Measurements from ENCODE around the gene UBLCP1.

UBLCP1 gene

GRCh38 chr5:159252195-159252594, 10.9 kb upstream of the UBLCP1 start:
- H3K27me3 ChIP-seq (ENCODE audit: control insufficient read depth, low read length): no peaks in the 10 kb centered on the region
- no peak overlapping the region for H3K27ac ChIP-seq (ENCODE audit: low read depth, low read length)
- no peak overlapping the region for H3K4me3 ChIP-seq (ENCODE audit: low read length)
- H3K4me2 ChIP-seq (ENCODE audit: low read length): no peak overlapping the region
- no peaks in the 10 kb centered on the region for H3K9me2 ChIP-seq (replicated peaks; ENCODE audit: control insufficient read depth, low read length)
- H3K36me3 ChIP-seq (ENCODE audit: control insufficient read depth, low read length): no peaks in the 10 kb centered on the region
- H3F3A ChIP-seq (ENCODE audit: control insufficient read depth, insufficient read depth): no peaks in the 10 kb centered on the region
- H3K79me2 ChIP-seq (ENCODE audit: control insufficient read depth, low read length): no peaks in the 10 kb centered on the region
- 0 out of 2 replicates have a peak, but pooled peaks cover 3% of the 10 kb centered on the region for H3K9me3 ChIP-seq (ENCODE audit: control insufficient read depth, insufficient read depth, low read length)
- peaks cover 4% of the 10 kb centered on the region; the same call in 1 of the 2 replicates for H3K4me1 ChIP-seq (ENCODE audit: control insufficient read depth, low read length)
- no peak for TF ChIP-seq EZH2phosphoT487 (IDR thresholded peaks at IDR 0.05; ENCODE audit: borderline replicate concordance, low read length)
- TF ChIP-seq CTCF (IDR thresholded peaks at IDR 0.05; ENCODE audit: low read depth, low read length, poor library complexity, severe bottlenecking): no peak
- no peaks in the 10 kb centered on the region for H4K20me1 ChIP-seq (ENCODE audit: control insufficient read depth, insufficient read depth, low read depth, low read length)

GRCh38 chr5:159257007-159257406, 6.1 kb upstream of the UBLCP1 start:
- Histone ChIP-seq H3K4me1 (ENCODE audit: control insufficient read depth, low read length) (peaks cover 7% of the 10 kb centered on the region), H3K9me3 (ENCODE audit: control insufficient read depth, insufficient read depth, low read length) (peaks cover 3% of the 10 kb centered on the region; the same call in 1 of the 2 replicates), H3K79me2 (ENCODE audit: control insufficient read depth, low read length) (no peaks in the 10 kb centered on the region), H3K36me3 (ENCODE audit: control insufficient read depth, low read length) (no peaks in the 10 kb centered on the region), H4K20me1 (ENCODE audit: control insufficient read depth, insufficient read depth, low read depth, low read length) (no peaks in the 10 kb centered on the region), H3K4me3 (ENCODE audit: low read length) (no peak overlapping the region), H3K27me3 (ENCODE audit: control insufficient read depth, low read length) (no peaks in the 10 kb centered on the region), H3K27ac (ENCODE audit: low read depth, low read length) (no peak overlapping the region), H3F3A (ENCODE audit: control insufficient read depth, insufficient read depth) (no peaks in the 10 kb centered on the region), H3K4me2 (ENCODE audit: low read length) (no peak overlapping the region), H3K9me2 (replicated peaks; ENCODE audit: control insufficient read depth, low read length) (no peaks in the 10 kb centered on the region)
- no peak for TF ChIP-seq EZH2phosphoT487 (IDR thresholded peaks at IDR 0.05; ENCODE audit: borderline replicate concordance, low read length)
- TF ChIP-seq CTCF (IDR thresholded peaks at IDR 0.05; ENCODE audit: low read depth, low read length, poor library complexity, severe bottlenecking): no peak

- no peak for TF ChIP-seq EZH2phosphoT487 (IDR thresholded peaks at IDR 0.05; ENCODE audit: borderline replicate concordance, low read length)
- TF ChIP-seq CTCF (IDR thresholded peaks at IDR 0.05; ENCODE audit: low read depth, low read length, poor library complexity, severe bottlenecking): no peak
- H3K4me3 ChIP-seq (ENCODE audit: low read length): no peak overlapping the region
- peaks cover 4% of the 10 kb centered on the region; the same call in 1 of the 2 replicates for H3K79me2 ChIP-seq (ENCODE audit: control insufficient read depth, low read length)
- no peak overlapping the region for H3K4me2 ChIP-seq (ENCODE audit: low read length)
- H3K36me3 ChIP-seq (ENCODE audit: control insufficient read depth, low read length): no peaks in the 10 kb centered on the region
- no peak overlapping the region for H3K27ac ChIP-seq (ENCODE audit: low read depth, low read length)
- no peaks in the 10 kb centered on the region for H3K9me2 ChIP-seq (replicated peaks; ENCODE audit: control insufficient read depth, low read length)
- no peaks in the 10 kb centered on the region for H3K27me3 ChIP-seq (ENCODE audit: control insufficient read depth, low read length)
- H3F3A ChIP-seq (ENCODE audit: control insufficient read depth, insufficient read depth): no peaks in the 10 kb centered on the region
- H3K9me3 ChIP-seq (ENCODE audit: control insufficient read depth, insufficient read depth, low read length): peaks cover 3% of the 10 kb centered on the region; the same call in 1 of the 2 replicates
- peaks cover 14% of the 10 kb centered on the region for H3K4me1 ChIP-seq (ENCODE audit: control insufficient read depth, low read length)
- no peaks in the 10 kb centered on the region for H4K20me1 ChIP-seq (ENCODE audit: control insufficient read depth, insufficient read depth, low read depth, low read length)
These were observed 5.3 kb upstream of the UBLCP1 start for GRCh38 chr5:159257629-159258283.

Measured in DOHH2 (cell line).